ENCODE results near the gene SGPP1. TPM values are rescaled to one million over a fixed set of nuclear protein-coding genes. Genes with fewer than 3 reads are reported as not detected.
"Not testable (repeated sequence)": the region's sequence is repeated elsewhere in the genome, so short reads cannot be mapped to it uniquely, and the experiment has no call there.

SGPP1 gene
- total RNA-seq, 4 donors from 2014 or later, result 17.7 to 47.6 (median 21.5) TPM

DNA sequence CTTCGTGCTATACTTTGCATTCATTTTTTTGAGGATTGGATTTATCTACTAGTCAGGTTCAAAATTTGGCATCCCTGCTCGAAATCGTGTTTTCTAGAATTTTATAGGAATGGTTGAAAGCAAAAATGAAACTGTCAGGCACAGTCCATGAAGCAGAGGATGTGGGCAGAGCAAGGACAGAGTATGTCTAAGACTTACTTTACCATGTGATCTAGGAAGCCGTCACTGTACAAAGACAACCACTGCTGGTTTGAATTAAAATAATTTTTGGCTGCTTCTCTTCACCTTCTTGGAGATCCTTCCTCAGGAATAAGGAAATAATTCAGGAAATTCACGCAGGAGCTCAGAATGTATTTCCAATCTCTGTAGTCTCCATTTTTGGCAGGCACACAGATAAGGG, 31.6 kb upstream of the SGPP1 start:
- H3K36me3 ChIP-seq, result no peaks in the 10 kb centered on the region
- H3K27ac ChIP-seq, result no peak overlapping the region
- TF ChIP-seq, protein P1, sequence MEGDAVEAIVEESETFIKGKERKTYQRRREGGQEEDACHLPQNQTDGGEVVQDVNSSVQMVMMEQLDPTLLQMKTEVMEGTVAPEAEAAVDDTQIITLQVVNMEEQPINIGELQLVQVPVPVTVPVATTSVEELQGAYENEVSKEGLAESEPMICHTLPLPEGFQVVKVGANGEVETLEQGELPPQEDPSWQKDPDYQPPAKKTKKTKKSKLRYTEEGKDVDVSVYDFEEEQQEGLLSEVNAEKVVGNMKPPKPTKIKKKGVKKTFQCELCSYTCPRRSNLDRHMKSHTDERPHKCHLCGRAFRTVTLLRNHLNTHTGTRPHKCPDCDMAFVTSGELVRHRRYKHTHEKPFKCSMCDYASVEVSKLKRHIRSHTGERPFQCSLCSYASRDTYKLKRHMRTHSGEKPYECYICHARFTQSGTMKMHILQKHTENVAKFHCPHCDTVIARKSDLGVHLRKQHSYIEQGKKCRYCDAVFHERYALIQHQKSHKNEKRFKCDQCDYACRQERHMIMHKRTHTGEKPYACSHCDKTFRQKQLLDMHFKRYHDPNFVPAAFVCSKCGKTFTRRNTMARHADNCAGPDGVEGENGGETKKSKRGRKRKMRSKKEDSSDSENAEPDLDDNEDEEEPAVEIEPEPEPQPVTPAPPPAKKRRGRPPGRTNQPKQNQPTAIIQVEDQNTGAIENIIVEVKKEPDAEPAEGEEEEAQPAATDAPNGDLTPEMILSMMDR (IDR thresholded peaks at IDR 0.05), result no peak
- TF ChIP-seq POLR2A (IDR thresholded peaks at IDR 0.05), result no peak
- H3K4me1 ChIP-seq, result no peaks in the 10 kb centered on the region
- no peak for DNase-seq
- H3K27me3 ChIP-seq, result no peaks in the 10 kb centered on the region
- intact Hi-C loops (cut with DNase I; ENCODE audit: low total_unique reads), result no loop called here
- no peaks in the 10 kb centered on the region for H3K9me3 ChIP-seq
- H3K4me3 ChIP-seq, result no peak overlapping the region

DNA sequence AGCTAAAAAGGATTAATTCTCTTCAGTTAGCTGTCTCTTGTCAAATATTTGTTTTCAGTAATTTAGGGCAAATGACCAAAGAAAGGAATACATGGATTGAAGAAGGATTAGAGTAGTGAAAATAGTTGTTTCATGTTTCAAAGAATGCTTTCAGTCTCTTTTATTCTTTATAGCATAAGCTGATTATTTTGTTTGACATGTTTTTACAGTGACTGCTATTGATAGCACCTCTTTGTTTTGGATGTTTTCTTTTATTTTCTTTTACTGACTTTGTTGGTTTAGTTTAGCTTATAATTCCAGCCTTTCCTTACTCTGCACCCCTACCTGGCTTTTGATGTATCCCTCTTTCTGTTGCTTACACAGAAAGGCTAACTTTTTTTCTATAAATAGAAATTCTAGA, 29.3 kb upstream of the SGPP1 start:
- no peaks in the 10 kb centered on the region for H3K27me3 ChIP-seq
- no peak overlapping the region for H3K4me3 ChIP-seq
- DNase-seq, result no peak
- H3K9me3 ChIP-seq, result no peaks in the 10 kb centered on the region
- H3K4me1 ChIP-seq, result no peaks in the 10 kb centered on the region
- no peak overlapping the region for H3K27ac ChIP-seq
- TF ChIP-seq, protein P1 (IDR thresholded peaks at IDR 0.05), result no peak
- H3K36me3 ChIP-seq, result no peaks in the 10 kb centered on the region
- intact Hi-C loops (cut with DNase I; ENCODE audit: low total_unique reads), result no loop called here

DNA sequence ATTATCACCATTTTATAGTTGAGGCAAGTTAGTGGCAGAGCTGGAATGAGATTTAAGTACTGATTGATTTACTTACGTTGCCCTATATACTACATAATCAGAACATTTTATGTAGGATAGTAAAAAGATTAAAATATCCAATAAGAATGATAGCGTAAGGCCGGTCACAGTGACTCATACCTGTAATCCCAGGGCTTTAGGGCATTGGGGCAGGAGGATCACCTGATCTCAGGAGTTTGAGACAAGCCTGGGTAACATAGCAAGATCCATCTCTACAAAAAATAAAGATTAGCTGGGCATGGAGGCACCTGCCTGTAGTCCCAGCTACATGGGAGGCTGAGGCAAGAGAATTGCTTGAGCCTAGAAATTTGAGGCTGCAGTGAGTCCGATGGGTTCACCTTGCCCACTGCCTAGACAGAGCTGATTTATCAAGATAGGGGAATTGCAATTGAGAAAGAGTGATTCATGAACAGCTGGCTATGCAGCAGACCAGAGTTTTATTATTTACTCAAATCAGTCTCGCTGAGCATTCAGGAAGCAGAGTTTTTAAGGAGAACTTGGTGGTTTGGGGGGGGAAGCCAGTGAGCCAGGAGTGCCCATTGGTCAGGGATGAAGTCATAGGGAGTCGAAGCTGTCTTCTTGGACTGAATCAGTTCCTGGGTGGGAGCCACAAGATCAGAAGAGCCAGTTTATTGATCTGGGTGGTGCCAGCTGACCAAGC, 24.7 kb upstream of the SGPP1 start:
- intact Hi-C loops (cut with DNase I; ENCODE audit: low total_unique reads), result no loop called here
- Histone ChIP-seq H3K4me3 (no peak overlapping the region), H3K27ac (no peak overlapping the region), H3K9me3 (no peaks in the 10 kb centered on the region), H3K27me3 (no peaks in the 10 kb centered on the region), H3K4me1 (no peaks in the 10 kb centered on the region), H3K36me3 (no peaks in the 10 kb centered on the region)
- DNase-seq, result no peak
- TF ChIP-seq POLR2A (IDR thresholded peaks at IDR 0.05), result no peak
- TF ChIP-seq, protein P1 (IDR thresholded peaks at IDR 0.05), result no peak

DNA sequence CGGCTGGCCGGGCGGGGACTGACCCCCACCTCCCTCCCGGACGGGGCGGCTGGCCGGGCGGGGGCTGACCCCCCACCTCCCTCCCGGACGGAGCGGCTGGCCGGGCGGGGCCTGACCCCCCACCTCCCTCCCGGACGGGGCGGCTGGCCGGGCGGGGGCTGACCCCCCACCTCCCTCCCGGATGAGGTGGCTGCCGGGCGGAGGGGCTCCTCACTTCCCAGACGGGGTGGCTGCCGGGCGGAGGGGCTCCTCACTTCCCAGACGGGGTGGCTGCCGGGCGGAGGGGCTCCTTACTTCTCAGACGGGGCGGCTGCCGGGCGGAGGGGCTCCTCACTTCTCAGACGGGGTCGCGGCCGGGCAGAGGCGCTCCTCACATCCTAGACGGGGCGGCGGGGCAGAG, 23.2 kb upstream of the SGPP1 start:
- H3K9me3 ChIP-seq; H3K4me3 ChIP-seq; DNase-seq; H3K4me1 ChIP-seq; H3K36me3 ChIP-seq; intact Hi-C loops (cut with DNase I; ENCODE audit: low total_unique reads); H3K27me3 ChIP-seq; H3K27ac ChIP-seq: not testable (repeated sequence)

DNA sequence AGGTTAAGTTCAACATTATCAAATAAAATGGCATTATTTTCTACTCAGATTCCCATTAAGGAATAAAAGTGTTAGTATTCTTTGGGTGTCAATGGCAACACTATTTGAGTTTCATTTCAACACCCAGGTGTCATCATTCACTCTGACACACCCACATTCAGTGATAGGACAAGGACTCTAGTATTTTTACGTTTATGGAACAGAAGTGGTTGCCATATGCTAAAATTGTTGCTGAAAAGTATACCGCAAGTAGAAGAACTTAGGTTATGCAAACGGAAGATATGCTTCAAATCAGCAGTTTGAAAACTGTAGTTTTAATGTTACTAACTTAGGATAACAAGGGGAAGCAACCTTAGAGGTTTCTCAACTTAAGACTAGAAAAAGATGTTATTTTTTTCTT, 20.0 kb upstream of the SGPP1 start:
- Histone ChIP-seq H3K27ac (no peak overlapping the region), H3K9me3 (no peaks in the 10 kb centered on the region), H3K4me1 (no peaks in the 10 kb centered on the region), H3K36me3 (no peaks in the 10 kb centered on the region), H3K4me3 (no peak overlapping the region), H3K27me3 (no peaks in the 10 kb centered on the region)
- TF ChIP-seq, protein P1 (IDR thresholded peaks at IDR 0.05), result no peak
- no peak for TF ChIP-seq POLR2A (IDR thresholded peaks at IDR 0.05)
- no peak for DNase-seq
- intact Hi-C loops (cut with DNase I; ENCODE audit: low total_unique reads), result no loop called here
